GM19372 (cell line): ENCODE results near the gene KRT32.
"Not testable (repeated sequence)": the region's sequence is repeated elsewhere in the genome, so short reads cannot be mapped to it uniquely, and the experiment has no call there.

Source experiments
- ATAC-seq: cut with Tn5 transposase; IDR thresholded peaks from one replicate; pipeline ENCODE4 v1.9.1; 2021; ENCODE audit warnings: mild to moderate bottlenecking, low read depth, moderate library complexity; ENCODE audit not compliant: unreplicated experiment

The KRT32 gene

GRCh38 chr17:41434005-41434404, 33.2 kb downstream of the KRT32 start:
- no peak for ATAC-seq

- ATAC-seq = no peak
These were observed 33.6 kb downstream of the KRT32 start for GRCh38 chr17:41433586-41433985.

- ATAC-seq = not testable (repeated sequence)
These were observed 36.8 kb downstream of the KRT32 start for GRCh38 chr17:41430376-41430775.

- ATAC-seq = no peak
These were observed 37.5 kb downstream of the KRT32 start for GRCh38 chr17:41429667-41430066.

GRCh38 chr17:41428591-41429291, 38.4 kb downstream of the KRT32 start:
- ATAC-seq = no peak

- no peak for ATAC-seq
These were observed 43.0 kb downstream of the KRT32 start, which contains the start of gene KRT37 for GRCh38 chr17:41424111-41424635. KRT37 (minus strand) TSS chr17:41424585; CDS start chr17:41424523, 62 bp downstream.

GRCh38 chr17:41422586-41422985, 44.6 kb downstream of the KRT32 start:
- not testable (repeated sequence) for ATAC-seq

- ATAC-seq = no peak
These were observed 45.6 kb downstream of the KRT32 start for GRCh38 chr17:41421617-41422016.

GRCh38 chr17:41421116-41421515, 46.1 kb downstream of the KRT32 start:
- ATAC-seq = no peak

- no peak for ATAC-seq
These were observed 47.1 kb downstream of the KRT32 start for GRCh38 chr17:41420134-41420533.

- ATAC-seq = no peak
These were observed 47.5 kb downstream of the KRT32 start for GRCh38 chr17:41419716-41420115.

GRCh38 chr17:41418116-41418860, 48.9 kb downstream of the KRT32 start:
- ATAC-seq = no peak

GRCh38 chr17:41417576-41418015, 49.6 kb downstream of the KRT32 start:
- ATAC-seq = no peak

- ATAC-seq = no peak
These were observed 50.1 kb downstream of the KRT32 start for GRCh38 chr17:41417127-41417526.

GRCh38 chr17:41416479-41416878, 50.7 kb downstream of the KRT32 start:
- no peak for ATAC-seq

- no peak for ATAC-seq
These were observed 51.3 kb downstream of the KRT32 start for GRCh38 chr17:41415833-41416335.

GRCh38 chr17:41415411-41415810, 51.8 kb downstream of the KRT32 start:
- ATAC-seq = no peak

GRCh38 chr17:41413982-41414381, 53.2 kb downstream of the KRT32 start:
- no peak for ATAC-seq

GRCh38 chr17:41413353-41413957, 53.7 kb downstream of the KRT32 start:
- ATAC-seq = no peak

GRCh38 chr17:41411072-41411840, 55.9 kb downstream of the KRT32 start:
- no peak for ATAC-seq
